ENCODE results near the gene FOXA1.

Gene FOXA1

DNA sequence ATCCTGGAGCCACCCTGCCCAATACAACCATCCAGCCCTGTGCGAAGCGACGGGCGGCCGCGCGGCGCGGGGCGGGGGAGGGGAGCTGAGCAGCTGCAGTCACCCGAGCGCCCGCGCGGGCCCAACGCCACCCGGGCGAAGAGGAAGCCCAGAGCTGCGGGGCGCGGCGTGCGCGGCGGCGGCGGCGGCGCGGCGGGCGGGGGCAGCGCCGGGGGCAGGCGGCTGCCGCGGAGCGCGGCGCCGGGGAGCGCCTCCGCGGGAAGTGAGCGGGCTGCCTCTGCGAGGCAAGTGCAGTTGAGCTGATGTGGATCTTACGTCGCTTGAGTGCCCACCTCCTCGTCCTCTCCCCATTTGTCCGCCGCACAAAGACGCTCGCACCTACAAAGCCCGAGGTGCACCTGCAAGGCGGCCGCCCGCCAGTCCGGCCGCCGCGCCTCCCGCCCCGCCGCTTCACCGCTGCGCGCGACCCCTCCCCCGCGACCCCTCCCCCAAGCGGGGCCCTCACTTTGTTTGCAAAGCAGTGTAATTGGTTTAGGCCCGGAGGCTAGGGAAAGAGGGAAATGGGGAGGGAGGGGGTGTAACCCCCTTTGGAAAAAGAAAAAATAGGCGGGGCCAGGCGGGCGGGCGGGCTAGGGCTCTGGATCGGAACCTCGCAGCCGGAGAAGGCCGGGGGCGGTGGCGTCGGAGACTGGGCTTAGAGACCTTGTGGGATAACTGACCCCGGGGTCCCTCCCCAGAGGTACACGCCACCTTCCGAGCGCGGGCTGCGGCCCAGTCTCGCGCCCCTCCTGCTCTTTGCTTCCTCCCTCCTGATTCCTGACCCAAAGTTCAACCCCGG is at the start of gene FOXA1, which contains the start of gene TTC6:
Gene FOXA1, minus strand, starts transcription at position 279 of the 838 bp plus-strand sequence. Its CDS starts 277 bp downstream, at position 2.
Gene TTC6, plus strand, starts transcription at position 659 of the 838 bp plus-strand sequence. CDS start 26,436 bp downstream, outside the sequence.
- no peak for FAIRE-seq

DNA sequence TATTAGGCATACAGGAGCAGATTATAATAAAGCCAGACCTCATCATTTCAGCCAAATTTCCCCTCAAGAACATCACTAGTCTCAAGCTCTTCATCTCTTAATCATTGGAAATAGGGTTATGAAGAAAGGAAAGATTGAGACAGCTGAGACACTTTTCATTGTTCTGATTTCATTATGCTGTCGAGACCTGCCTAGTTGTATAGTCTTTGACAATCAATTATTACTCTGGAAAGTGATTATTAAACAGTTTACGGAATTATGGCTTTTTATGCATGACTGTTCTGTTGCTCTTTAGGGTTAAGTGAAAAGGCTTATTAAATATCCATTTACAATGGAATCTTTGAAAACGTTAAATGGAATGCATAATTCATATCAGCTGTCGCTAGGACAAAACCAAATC is 48.7 kb upstream of the FOXA1 start:
- FAIRE-seq, result no peak

DNA sequence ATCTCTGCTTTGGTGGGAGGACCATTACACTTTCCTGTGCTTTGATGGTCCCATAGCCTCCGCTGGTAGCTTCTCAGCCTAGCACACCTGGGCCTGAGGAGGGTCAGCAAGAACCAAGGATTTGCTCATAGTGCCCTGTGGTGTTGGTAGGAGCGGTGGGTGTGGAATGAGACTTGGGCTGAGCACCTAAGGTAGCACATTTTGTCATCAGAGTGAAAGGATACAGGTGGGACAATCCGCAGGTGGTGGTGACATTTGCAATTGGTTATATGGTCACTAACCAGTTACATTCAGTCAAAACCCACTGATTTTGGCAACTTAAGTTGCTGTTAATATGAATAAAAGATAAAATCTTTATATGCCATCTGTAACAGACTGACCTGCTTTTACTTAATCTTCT is 47.1 kb upstream of the FOXA1 start:
- no peak for FAIRE-seq

DNA sequence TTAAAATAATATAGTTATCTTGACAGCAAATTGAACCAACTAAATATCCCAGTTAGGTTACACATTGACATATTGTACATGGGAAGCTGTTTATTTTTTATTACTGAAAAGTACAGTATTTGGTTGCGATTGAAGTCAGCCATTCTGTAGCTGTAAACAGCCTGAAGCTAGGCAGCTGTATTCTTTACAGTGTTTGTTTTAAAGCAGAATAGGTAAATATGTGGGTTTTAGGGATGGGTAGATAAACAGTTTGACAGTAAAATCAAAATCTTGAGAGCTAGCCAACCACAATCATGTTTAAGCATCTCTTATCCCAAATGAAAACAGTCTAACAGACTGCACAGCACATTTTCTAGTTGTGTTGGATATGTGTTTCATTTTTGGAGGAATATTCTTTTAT is 46.1 kb upstream of the FOXA1 start:
- FAIRE-seq, result no peak

DNA sequence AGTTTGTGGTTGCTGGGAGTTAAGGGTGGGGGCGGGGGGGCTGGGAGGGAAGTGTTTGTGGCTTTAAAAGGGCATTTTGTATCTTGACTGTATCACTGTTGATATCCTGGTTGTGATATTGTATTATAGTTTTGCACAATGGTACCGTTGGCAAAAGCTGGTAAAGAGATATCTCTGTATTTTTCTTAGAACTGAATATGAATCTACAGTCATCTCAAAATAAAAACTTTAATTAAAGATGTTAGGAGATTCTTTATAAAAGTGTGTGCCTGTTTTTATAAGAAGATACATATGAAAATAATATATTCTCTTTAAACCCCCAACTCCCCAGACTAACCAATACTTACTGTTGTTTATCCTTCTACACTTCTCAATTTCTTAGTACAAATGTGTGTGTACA is 43.5 kb upstream of the FOXA1 start:
- no peak for FAIRE-seq

DNA sequence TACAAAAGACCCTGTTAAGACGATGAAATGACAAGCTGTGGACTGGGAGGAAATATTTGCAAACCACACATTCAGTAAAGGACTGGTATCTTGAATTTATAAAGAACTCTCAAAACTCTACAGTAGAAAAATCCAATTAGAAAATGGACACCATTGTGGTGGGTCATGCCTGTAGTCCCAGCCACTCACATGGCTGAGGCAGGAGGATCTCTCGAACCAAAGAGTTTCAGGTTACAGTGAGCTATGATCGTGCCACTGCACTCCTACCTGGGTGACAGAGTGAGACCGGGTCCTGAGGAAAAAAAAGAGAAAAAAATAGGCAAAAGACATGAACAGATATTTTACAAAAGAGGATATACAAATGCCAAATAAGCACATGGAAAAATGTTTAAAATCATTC is 42.3 kb upstream of the FOXA1 start:
- FAIRE-seq, result no peak

- FAIRE-seq, result no peak
Observed at GRCh38 chr14:37625597-37626595, 30.8 kb upstream of the FOXA1 start.

- FAIRE-seq, result no peak
Observed at GRCh38 chr14:37623971-37624370, 28.9 kb upstream of the FOXA1 start.

GRCh38 chr14:37623426-37623951 is 28.4 kb upstream of the FOXA1 start:
- no peak for FAIRE-seq

- FAIRE-seq, result no peak
Observed at GRCh38 chr14:37622231-37622923, 27.3 kb upstream of the FOXA1 start.

DNA sequence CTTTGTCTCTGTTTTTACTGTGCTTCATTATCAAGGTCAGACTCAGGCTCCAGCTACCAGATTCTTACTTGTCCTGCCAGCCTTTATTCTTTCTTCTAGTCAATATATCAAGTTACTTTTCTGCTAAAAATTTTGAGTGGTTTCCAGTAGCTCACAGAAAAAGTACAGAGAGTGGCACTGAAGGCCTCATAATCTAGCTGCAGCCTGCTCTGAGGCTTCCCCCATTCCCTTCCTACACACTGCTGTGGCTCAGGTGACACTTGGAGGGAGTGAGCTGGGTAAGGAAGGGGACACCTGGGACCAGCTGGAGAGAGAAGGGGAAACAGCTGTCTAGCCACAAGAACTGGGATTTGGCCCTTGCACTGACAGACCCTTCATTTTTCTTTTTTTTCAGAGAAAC is 25.8 kb upstream of the FOXA1 start:
- FAIRE-seq, result no peak

DNA sequence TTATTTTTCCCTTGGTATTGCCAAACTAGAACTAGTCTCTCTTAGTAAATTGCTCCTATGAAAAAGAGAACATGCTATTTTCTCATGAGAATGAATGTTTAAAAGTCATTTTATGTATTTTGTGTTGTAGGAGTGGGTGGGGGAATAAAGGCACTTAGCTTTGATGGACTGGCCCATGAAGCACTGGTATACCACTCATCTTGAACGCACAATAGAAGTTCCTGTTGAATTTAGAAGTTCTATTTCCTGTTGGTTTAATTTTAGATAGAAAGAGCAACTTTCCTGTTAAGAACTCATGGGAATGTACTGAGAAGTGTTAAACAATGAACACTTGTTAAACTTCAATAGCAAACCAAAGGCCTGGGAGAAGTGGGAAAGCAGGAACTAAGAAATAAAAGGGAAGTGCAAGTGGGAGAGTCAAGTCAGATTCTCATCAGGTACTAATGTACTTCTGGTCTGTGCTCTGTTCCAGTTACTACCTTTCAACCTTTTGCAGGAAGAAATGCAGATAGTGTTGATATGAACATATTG is 23.5 kb upstream of the FOXA1 start:
- FAIRE-seq, result no peak

DNA sequence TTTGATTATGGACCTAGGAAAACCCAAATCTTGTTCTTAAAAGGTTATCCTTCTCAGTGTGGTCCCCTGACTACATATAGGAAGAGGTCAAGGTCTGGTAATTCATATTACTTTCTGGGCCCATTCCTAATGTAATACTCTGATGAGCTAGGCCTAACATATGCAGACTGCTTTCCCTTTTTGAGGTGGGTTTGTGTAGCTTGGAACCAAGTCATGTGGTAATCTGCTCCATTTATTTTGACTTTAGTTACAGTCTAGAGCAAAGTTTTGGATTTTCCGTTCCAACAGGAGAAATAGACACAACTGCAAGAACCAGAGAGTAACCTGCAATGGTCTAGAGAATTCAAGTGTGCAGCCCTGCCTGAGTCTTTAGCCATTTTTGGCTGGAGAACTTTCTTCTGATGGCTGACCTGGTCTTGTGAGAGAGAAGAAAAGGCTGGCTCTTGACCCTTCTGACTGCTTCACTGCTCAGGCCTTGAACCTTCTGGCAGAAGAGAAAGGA is 22.9 kb upstream of the FOXA1 start:
- FAIRE-seq, result no peak

GRCh38 chr14:37616853-37617252 is 21.8 kb upstream of the FOXA1 start:
- FAIRE-seq, result no peak

DNA sequence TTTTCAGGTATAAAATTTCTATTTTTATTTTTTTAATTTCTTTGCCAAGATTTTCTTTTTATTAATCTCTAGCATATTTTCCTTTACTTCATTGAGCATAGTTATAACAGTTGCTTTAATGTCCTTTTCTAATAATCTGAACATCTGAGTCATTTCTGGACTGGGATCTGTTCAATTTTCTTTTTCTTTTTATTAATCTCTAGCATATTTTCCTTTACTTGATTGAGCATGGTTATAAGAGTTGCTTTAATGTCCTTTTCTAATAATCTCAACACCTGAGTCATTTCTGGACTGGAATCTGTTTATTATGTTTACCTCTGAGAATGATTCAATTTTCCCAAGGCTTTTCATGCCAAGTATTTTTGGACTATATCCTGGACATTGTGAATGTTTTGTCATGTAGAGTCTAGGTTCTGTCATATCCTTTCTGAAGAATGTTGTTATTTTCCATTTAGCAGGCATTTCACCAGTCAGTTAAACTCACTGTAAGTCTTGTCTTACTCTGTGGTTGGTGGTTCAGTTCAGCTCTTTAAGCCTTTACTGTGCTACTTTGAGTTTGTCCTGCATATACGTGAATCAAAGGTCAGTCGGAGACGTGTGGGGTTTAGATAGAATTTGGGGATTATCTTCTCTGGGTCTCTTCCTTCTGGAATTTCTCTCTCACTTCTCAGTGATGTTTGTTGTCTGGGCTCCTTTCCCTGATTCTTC is 20.7 kb upstream of the FOXA1 start:
- no peak for FAIRE-seq

- FAIRE-seq, result no peak
Observed at GRCh38 chr14:37610945-37611523, 16.0 kb upstream of the FOXA1 start.

- FAIRE-seq, result no peak
Observed at GRCh38 chr14:37608649-37609048, 13.6 kb upstream of the FOXA1 start.

DNA sequence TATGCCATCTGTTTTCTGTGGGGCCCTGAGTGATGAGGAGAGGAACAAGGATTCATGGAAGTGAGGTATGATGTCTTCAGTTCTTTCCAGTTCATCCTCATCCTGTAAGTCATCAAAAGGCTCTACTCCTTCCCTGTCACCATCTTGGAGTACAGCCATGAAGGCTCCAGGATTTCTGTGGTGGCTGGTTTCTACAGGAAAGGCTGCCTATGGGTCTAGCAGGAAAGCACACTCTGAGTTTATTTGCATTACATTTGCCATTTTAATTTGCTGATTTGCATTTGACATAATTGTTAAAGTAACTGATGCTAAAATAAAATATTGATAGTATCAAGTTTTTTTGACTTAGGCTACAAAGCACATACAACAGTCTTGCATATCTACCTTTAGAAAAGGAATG is 11.6 kb upstream of the FOXA1 start:
- no peak for FAIRE-seq

DNA sequence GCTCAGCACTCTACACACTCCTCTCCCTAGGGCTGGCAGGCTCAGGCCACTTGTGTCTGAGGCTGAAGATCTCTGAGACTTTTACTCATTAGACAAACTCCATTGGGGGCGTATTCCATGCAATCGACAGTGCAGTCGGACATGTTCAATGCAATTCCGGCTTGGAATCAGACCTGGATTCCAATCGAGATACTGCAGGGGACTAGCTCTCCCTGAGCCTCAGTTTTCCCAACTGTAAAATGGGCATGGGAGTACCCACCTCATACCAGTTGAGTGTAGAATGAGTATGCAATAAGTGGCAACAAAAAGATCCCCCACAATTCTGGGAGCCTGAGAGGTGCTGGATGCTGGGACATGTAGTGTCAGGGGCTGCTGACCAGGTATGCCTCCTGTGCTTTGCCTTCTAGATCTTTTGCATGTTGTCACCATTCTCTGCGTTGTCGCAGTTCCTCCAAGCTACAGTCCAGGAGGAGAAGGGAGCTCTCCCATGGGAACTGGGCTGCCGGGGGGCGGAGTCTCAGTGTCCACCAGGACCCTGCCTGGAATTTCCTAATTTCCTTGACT is 8.7 kb upstream of the FOXA1 start:
- no peak for FAIRE-seq

DNA sequence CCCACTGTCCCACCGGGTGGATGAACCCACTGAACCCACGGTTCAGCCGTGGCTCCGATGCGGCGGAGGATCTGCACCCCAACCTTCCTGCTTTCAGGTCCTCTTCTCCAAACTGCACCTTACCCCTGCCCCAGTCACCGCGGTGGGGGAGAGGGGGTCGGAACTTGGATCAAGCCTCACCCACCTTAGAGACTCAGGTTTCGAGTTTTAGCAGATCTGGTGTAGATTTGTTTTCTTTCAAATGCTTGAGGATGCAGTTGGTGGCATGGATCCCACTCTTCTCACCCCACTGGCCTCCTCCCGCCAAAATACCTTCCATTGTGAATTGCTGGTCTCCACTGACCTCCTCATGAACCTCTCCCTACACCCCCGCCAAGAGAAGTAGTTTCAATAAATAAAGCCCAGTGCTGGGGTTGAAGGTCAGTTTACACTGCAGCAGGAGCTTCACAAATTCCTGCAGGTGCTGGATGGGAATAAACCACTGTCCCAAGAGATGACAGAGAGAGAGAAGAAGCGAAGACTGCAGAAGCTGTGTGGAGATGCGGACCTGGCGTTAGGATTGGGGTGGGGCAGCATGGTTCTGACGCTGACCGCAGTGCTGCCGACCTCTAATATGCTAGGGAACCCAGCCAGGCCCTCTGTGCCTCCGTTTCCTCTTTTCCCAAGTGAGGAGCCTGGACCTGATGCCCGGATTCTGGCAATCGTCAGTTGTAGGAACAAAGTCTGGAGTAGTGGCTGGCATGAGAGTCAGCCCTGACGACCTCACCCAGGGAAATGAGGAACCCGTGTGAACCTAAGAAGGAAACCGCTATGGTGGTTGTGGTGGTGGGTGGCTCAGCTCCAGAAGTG is 7.8 kb upstream of the FOXA1 start:
- FAIRE-seq, result no peak

All from colon (tissue), 2 donors.